ENCODE data around the gene ARID3C.

ARID3C gene

GRCh38 chr9:34574571-34574970 is 54.3 kb downstream of the ARID3C start:
- CTCF ChIA-PET, result interaction anchor here (0.6 kb wide), 1 partner anchor 125 kb away, joined by 3 read pairs; no protein-coding TSS in a partner anchor

GRCh38 chr9:34573599-34574325 is 55.1 kb downstream of the ARID3C start:
- TF ChIP-seq ZNF843 (tag by site-specific recombination; IDR thresholded peaks at IDR 0.05) (no peak), ZNF350 (tag by site-specific recombination; IDR thresholded peaks at IDR 0.05) (no peak), ZNF19 (tag by site-specific recombination; IDR thresholded peaks at IDR 0.05; ENCODE audit: low read depth) (no peak), MZF1 (tag by site-specific recombination; IDR thresholded peaks at IDR 0.05; ENCODE audit: borderline replicate concordance) (no peak), ZBTB49 (tag by site-specific recombination; IDR thresholded peaks at IDR 0.05; ENCODE audit: low read depth) (no peak), ZNF791 (tag by site-specific recombination; IDR thresholded peaks at IDR 0.05) (no peak), ZNF488 (tag by site-specific recombination; IDR thresholded peaks at IDR 0.05) (no peak), GLI4 (tag by site-specific recombination; IDR thresholded peaks at IDR 0.05) (no peak), ATF2 (tag by site-specific recombination; IDR thresholded peaks at IDR 0.05; ENCODE audit: low read depth) (no peak), ZNF426 (tag by site-specific recombination; IDR thresholded peaks at IDR 0.05) (no peak), ZNF24 (tag by site-specific recombination; IDR thresholded peaks at IDR 0.05) (no peak), HOXD13 (CRISPR knock-in tag; IDR thresholded peaks at IDR 0.05; ENCODE audit: borderline replicate concordance) (no peak), ZNF555 (tag by site-specific recombination; conservative IDR thresholded peaks at IDR 0.05) (no peak), ZNF324 (tag by site-specific recombination; IDR thresholded peaks at IDR 0.05) (no peak), ZNF280C (tag by site-specific recombination; IDR thresholded peaks at IDR 0.05) (no peak)
- Histone ChIP-seq H3K4me1 (ENCODE audit: control insufficient read depth, insufficient read depth, low read length) (no peaks in the 10 kb centered on the region), H3K9me3 (ENCODE audit: control insufficient read depth, insufficient read depth, low read depth, low read length) (no peaks in the 10 kb centered on the region), H3K4me3 (ENCODE audit: low read depth, low read length) (no peak overlapping the region), H3K27ac (ENCODE audit: extremely low read depth, low read depth, low read length) (no peak overlapping the region), H3K36me3 (ENCODE audit: control insufficient read depth in 2 of 2, insufficient read depth in 1 of 2, low read length in 2 of 2) (no peaks in the 10 kb centered on the region)
- POLR2A ChIA-PET, result no interaction called here
- CTCF ChIA-PET, result interaction anchor here (0.6 kb wide), 1 partner anchor 125 kb away, joined by 3 read pairs; no protein-coding TSS in a partner anchor

More at GRCh38 chr9:34574571-34574970, 54.3 kb downstream of the ARID3C start:
- no peaks in the 10 kb centered on the region for H3K36me3 ChIP-seq (ENCODE audit: control insufficient read depth in 2 of 2, insufficient read depth in 1 of 2, low read length in 2 of 2)
- TF ChIP-seq ZNF416 (tag by site-specific recombination; IDR thresholded peaks at IDR 0.05) (no peak), ZIC2 (tag by site-specific recombination; IDR thresholded peaks at IDR 0.05) (peak; percentile 22; the same call in 1 of the 2 replicates), ZNF677 (tag by site-specific recombination; IDR thresholded peaks at IDR 0.05) (no peak), ZNF202 (tag by site-specific recombination; IDR thresholded peaks at IDR 0.05; ENCODE audit: borderline replicate concordance) (no peak)
- no peaks in the 10 kb centered on the region for H3K4me1 ChIP-seq (ENCODE audit: control insufficient read depth, insufficient read depth, low read length)
- no peaks in the 10 kb centered on the region for H3K9me3 ChIP-seq (ENCODE audit: control insufficient read depth, insufficient read depth, low read depth, low read length)
- POLR2A ChIA-PET, result no interaction called here
- H3K4me3 ChIP-seq (ENCODE audit: low read depth, low read length), result no peak overlapping the region
- no peak overlapping the region for H3K27ac ChIP-seq (ENCODE audit: extremely low read depth, low read depth, low read length)
